Measurements from ENCODE around the gene DIP2C.

DIP2C gene

GRCh38 chr10:554182-554848 lies 135.2 kb downstream of the DIP2C start:
- DNase-seq (ENCODE audit: low read depth, low spot score): no peak

- DNase-seq (ENCODE audit: low read depth, low spot score): no peak
Measured at GRCh38 chr10:553233-553632, 136.2 kb downstream of the DIP2C start.

GRCh38 chr10:552679-553078 lies 136.8 kb downstream of the DIP2C start:
- DNase-seq (ENCODE audit: low read depth, low spot score): no peak

GRCh38 chr10:551373-552252 lies 137.9 kb downstream of the DIP2C start:
- no peak for DNase-seq (ENCODE audit: low read depth, low spot score)

- DNase-seq (ENCODE audit: low read depth, low spot score): no peak
Measured at GRCh38 chr10:550665-551372, 138.6 kb downstream of the DIP2C start.

- no peak for DNase-seq (ENCODE audit: low read depth, low spot score)
Measured at GRCh38 chr10:549391-549790, 140.1 kb downstream of the DIP2C start.

- DNase-seq (ENCODE audit: low read depth, low spot score): no peak
Measured at GRCh38 chr10:548238-548901, 141.1 kb downstream of the DIP2C start.

GRCh38 chr10:547591-548081 lies 141.8 kb downstream of the DIP2C start:
- DNase-seq (ENCODE audit: low read depth, low spot score): no peak

- peak; percentile 69 for DNase-seq (ENCODE audit: low read depth, low spot score)
Measured at GRCh38 chr10:546971-547590, 142.4 kb downstream of the DIP2C start.

GRCh38 chr10:546451-546850 lies 143.0 kb downstream of the DIP2C start:
- no peak for DNase-seq (ENCODE audit: low read depth, low spot score)

- no peak for DNase-seq (ENCODE audit: low read depth, low spot score)
Measured at GRCh38 chr10:543862-544822, 145.3 kb downstream of the DIP2C start.

GRCh38 chr10:543131-543530 lies 146.3 kb downstream of the DIP2C start:
- DNase-seq (ENCODE audit: low read depth, low spot score): no peak

- no peak for DNase-seq (ENCODE audit: low read depth, low spot score)
Measured at GRCh38 chr10:541750-542371, 147.6 kb downstream of the DIP2C start.

- no peak for DNase-seq (ENCODE audit: low read depth, low spot score)
Measured at GRCh38 chr10:541041-541440, 148.4 kb downstream of the DIP2C start.

GRCh38 chr10:538895-539294 lies 150.6 kb downstream of the DIP2C start:
- DNase-seq (ENCODE audit: low read depth, low spot score): no peak

GRCh38 chr10:536935-537334 lies 152.5 kb downstream of the DIP2C start:
- DNase-seq (ENCODE audit: low read depth, low spot score): no peak

- DNase-seq (ENCODE audit: low read depth, low spot score): no peak
Measured at GRCh38 chr10:536371-536925, 153.0 kb downstream of the DIP2C start.

- DNase-seq (ENCODE audit: low read depth, low spot score): no peak
Measured at GRCh38 chr10:535952-536351, 153.5 kb downstream of the DIP2C start.

- no peak for DNase-seq (ENCODE audit: low read depth, low spot score)
Measured at GRCh38 chr10:535051-535450, 154.4 kb downstream of the DIP2C start.

Data from ELF-1 (cell line).